HG02571 (cell line): ENCODE results near the gene ABL2.

Source experiments
- ATAC-seq: cut with Tn5 transposase; IDR thresholded peaks from one replicate; pipeline ENCODE4 v1.9.1; 2021; ENCODE audit warnings: mild to moderate bottlenecking, moderate library complexity; ENCODE audit not compliant: unreplicated experiment

The ABL2 gene

DNA sequence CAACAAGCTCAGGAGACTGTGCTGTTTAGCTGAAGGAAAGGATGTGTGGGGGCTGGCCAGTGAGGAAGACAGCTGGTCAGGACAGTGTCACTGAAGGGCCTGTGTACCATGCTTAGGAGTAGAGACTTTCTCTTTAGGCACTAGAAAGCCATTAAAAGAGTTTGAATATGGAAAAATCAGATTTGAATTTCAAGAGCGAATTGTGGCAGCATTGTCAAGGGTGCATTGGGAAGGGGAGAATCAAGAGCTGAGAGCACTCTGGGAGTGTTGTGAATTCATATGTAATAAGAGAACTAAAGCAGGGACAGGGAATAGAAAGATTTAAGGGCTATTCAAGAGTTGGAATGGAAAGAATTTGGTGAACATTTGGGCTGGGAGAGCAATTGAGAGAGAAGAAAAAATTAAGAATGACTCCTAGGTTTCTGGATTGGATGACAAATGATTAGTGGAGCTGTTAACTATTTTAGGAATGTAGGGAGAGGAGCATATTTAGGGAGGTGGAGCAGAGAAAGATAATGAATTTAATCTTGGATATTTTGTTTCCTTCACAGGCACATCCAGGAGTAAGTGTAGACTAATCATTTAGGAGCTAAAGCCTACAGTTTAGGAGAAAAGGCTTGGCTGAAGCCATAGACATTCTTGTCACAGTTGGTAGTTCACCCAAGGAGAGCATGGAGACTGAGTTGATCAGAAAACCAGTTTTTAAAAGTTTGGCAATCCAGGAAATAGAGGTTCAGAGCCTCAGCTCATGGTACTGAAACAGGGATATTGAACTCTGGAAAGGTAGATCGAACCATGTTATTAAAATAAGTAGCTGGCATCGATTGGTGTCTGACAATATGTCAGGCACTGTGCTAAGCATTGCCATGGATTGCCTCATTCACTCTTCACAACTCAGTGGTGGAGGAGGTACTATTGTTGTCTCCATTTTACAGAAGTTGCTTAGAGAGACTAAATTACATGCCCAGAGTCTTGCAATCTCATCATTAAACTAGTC lies 170.7 kb downstream of the ABL2 start:
- no peak for ATAC-seq

DNA sequence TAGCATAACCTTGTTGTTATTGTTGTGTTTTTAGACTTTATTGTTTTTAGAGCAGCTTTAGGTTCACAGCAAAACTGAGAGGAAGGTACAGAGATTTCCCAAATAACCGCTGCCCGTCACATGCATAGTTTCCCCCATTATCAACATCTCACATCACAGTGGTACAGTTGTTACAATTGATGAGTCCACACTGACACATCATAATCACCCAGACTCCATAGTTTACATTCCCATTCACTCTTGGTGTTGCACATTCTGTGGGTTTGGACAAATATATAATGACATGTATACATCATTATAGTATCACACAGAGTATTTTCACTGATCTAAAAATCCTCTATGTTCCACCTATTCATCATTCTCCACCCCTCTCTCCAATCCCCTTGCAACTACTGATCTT lies 173.5 kb downstream of the ABL2 start:
- no peak for ATAC-seq

DNA sequence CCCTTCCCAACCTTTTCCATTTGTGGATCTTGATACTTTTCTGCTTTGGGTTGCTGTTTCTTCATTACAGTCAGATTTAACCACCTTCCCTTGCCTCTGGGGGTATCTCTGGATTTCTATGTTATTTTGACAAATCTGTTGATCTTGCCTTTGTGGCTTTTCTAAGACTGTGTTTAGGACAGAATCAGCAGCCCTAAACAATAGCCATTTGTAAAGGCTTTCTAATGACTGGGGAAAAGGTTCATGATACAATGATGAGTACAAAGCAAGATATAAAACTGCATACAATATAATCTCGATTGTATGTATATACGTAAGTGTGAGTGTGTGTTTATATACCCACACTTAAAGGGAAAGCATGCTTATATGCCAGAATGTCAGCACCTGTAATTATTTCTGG lies 176.0 kb downstream of the ABL2 start:
- no peak for ATAC-seq

DNA sequence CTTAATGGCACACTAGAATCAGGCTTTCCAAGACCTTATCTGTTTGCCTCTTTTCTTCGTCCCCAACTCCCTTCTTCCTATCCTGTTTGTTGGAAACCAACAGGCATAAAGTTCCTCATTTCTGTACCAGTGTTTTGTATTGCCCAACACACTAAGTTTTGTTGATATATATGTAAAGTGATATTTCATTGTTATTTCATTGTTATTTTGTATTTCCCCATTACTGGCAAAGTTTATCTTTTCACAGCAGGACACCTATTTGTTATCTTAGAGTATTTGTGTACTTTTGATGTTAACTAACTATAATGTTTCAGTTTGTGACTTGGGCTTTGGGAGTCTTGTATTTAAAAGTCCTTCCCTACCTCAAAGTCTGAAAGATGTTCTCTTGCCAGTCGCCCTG lies 176.7 kb downstream of the ABL2 start:
- ATAC-seq = no peak
